Neural progenitor cell (in vitro differentiated cells): Measurements from ENCODE around the gene GSX2. TPM values are rescaled to one million over a fixed set of nuclear protein-coding genes. Genes with fewer than 3 reads are reported as not detected.

Experiments
- DNase-seq: peaks from one replicate; pipeline ENCODE4 v3.0.0-alpha.2; 2016; ENCODE audit warnings: low spot score
- H2AFZ ChIP-seq: fragments of 200-600 bp; sonication (generic); replicated peaks from 2 replicates; pipeline ENCODE4 v1.6.1; 2016; ENCODE audit warnings: antibody characterized with exemption
- H3F3A ChIP-seq: fragments of 200-600 bp; sonication (generic); 2 replicates; pipeline ENCODE4 v1.6.1; 2016; ENCODE audit warnings: antibody characterized with exemption, low read depth
- H3K27ac ChIP-seq: fragments of 200-600 bp; sonication (generic); 2 replicates; pipeline ENCODE4 v1.5.1; 2016; ENCODE audit warnings: mild to moderate bottlenecking
- H3K27me3 ChIP-seq: fragments of 200-600 bp; sonication (generic); 2 replicates; pipeline ENCODE4 v1.6.1; 2016; ENCODE audit warnings: mild to moderate bottlenecking, moderate library complexity
- H3K36me3 ChIP-seq: fragments of 200-600 bp; sonication (generic); 2 replicates; pipeline ENCODE4 v1.5.1; 2016
- H3K4me1 ChIP-seq: fragments of 200-600 bp; sonication (generic); 2 replicates; pipeline ENCODE4 v1.6.1; 2016; ENCODE audit warnings: mixed run types
- H3K4me2 ChIP-seq: fragments of 200-600 bp; sonication (generic); 2 replicates; pipeline ENCODE4 v1.6.1; 2016
- H3K4me3 ChIP-seq: fragments of 200-600 bp; sonication (generic); 2 replicates; pipeline ENCODE4 v1.5.1; 2016
- H3K79me2 ChIP-seq: fragments of 200-600 bp; sonication (generic); 2 replicates; pipeline ENCODE4 v1.6.1; 2016; ENCODE audit warnings: low read depth
- H3K9ac ChIP-seq: fragments of 200-600 bp; sonication (generic); 2 replicates; pipeline ENCODE4 v1.6.1; 2016
- H3K9me3 ChIP-seq: fragments of 200-600 bp; sonication (generic); 2 replicates; pipeline ENCODE4 v1.5.1; 2016; ENCODE audit warnings: low read depth
- H4K20me1 ChIP-seq: fragments of 200-600 bp; sonication (generic); 2 replicates; pipeline ENCODE4 v1.6.1; 2016; ENCODE audit warnings: low read depth
- H3K27ac Mint-ChIP-seq: 3 replicates; pipeline ENCODE4 v1.8.0; 2021; ENCODE audit warnings: mixed read lengths
- H3K27me3 Mint-ChIP-seq: 2 replicates; pipeline ENCODE4 v1.8.0; 2022; ENCODE audit warnings: low read depth, mild to moderate bottlenecking, inconsistent platforms, moderate library complexity, mixed read lengths; ENCODE audit not compliant: insufficient read depth
- H3K36me3 Mint-ChIP-seq: 3 replicates; pipeline ENCODE4 v1.8.0; 2021; ENCODE audit warnings: mixed read lengths
- H3K4me1 Mint-ChIP-seq: 3 replicates; pipeline ENCODE4 v1.8.0; 2021; ENCODE audit warnings: mixed read lengths
- H3K4me3 Mint-ChIP-seq: 3 replicates; pipeline ENCODE4 v1.8.0; 2021; ENCODE audit warnings: mild to moderate bottlenecking, moderate library complexity, mixed read lengths
- H3K9me3 Mint-ChIP-seq: 3 replicates; pipeline ENCODE4 v1.8.0; 2020; ENCODE audit warnings: mixed read lengths
- EZH2 ChIP-seq: fragments of 200-600 bp; sonication (generic); IDR thresholded peaks from 2 replicates; pipeline ENCODE4 v1.6.1; 2017; ENCODE audit warnings: antibody characterized with exemption, mild to moderate bottlenecking, moderate library complexity
- EZH2phosphoT487 ChIP-seq: fragments of 200-600 bp; sonication (generic); IDR thresholded peaks from 2 replicates; pipeline ENCODE4 v1.6.1; 2017; ENCODE audit warnings: antibody characterized with exemption
- total RNA-seq: library from RNA; depleted of rRNA; stranded (reverse); fragments of >200 nt; gene quantifications from 2 replicates; pipeline ENCODE4 v1.2.3, GENCODE V29; 2015; ENCODE audit warnings: low replicate concordance
- TF ChIP-seq, protein P1 (sequence below): fragments of 200-600 bp; sonication (generic); IDR thresholded peaks from 2 replicates; pipeline ENCODE4 v1.5.1; 2017; ENCODE audit warnings: antibody characterized with exemption, mild to moderate bottlenecking

GSX2 gene
- total RNA-seq, 1 donor from 2014 or later: not detected

- Histone ChIP-seq H4K20me1 (no peaks in the 10 kb centered on the region), H3K36me3 (no peaks in the 10 kb centered on the region), H3K4me3 (no peak overlapping the region), H3K27ac (no peak overlapping the region), H2AFZ (no peak overlapping the region), H3K4me1 (no peaks in the 10 kb centered on the region), H3K9me3 (no peaks in the 10 kb centered on the region), H3K27me3 (no peaks in the 10 kb centered on the region), H3K79me2 (no peaks in the 10 kb centered on the region), H3K9ac (no peak overlapping the region), H3F3A (no peaks in the 10 kb centered on the region), H3K4me2 (no peak overlapping the region)
- H3K27me3 Mint-ChIP-seq: no peaks in the 10 kb centered on the region
- no peak for DNase-seq
- H3K9me3 Mint-ChIP-seq: no peaks in the 10 kb centered on the region
- no peak overlapping the region for H3K4me3 Mint-ChIP-seq
- H3K36me3 Mint-ChIP-seq: no peaks in the 10 kb centered on the region
- TF ChIP-seq EZH2phosphoT487 (no peak), EZH2 (no peak)
- TF ChIP-seq, protein P1, sequence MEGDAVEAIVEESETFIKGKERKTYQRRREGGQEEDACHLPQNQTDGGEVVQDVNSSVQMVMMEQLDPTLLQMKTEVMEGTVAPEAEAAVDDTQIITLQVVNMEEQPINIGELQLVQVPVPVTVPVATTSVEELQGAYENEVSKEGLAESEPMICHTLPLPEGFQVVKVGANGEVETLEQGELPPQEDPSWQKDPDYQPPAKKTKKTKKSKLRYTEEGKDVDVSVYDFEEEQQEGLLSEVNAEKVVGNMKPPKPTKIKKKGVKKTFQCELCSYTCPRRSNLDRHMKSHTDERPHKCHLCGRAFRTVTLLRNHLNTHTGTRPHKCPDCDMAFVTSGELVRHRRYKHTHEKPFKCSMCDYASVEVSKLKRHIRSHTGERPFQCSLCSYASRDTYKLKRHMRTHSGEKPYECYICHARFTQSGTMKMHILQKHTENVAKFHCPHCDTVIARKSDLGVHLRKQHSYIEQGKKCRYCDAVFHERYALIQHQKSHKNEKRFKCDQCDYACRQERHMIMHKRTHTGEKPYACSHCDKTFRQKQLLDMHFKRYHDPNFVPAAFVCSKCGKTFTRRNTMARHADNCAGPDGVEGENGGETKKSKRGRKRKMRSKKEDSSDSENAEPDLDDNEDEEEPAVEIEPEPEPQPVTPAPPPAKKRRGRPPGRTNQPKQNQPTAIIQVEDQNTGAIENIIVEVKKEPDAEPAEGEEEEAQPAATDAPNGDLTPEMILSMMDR: no peak
- no peaks in the 10 kb centered on the region for H3K4me1 Mint-ChIP-seq
- H3K27ac Mint-ChIP-seq: no peak overlapping the region
These were observed 40.3 kb downstream of the GSX2 start for GRCh38 chr4:54140287-54140686.

DNA sequence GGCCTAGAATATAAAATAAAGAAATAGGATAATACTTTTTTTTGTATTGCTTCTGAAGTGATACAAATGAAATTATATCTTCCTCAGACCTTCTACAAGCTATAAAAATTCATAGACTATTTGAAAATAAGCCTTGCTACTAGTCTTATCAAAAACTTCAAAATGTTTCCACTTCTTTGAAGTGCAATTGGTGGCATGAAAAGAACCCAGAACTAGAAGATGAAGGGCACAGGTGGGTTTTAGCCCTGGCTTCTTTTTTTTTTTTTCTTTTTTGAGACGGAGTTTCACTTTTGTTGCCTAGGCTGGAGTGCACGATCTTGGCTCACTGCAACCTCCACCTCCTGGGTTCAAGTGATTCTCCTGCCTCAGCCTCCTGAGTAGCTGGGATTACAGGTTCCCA, 44.2 kb downstream of the GSX2 start:
- Histone ChIP-seq H3K4me1 (no peaks in the 10 kb centered on the region), H2AFZ (no peak overlapping the region), H3K9ac (no peak overlapping the region), H3K36me3 (no peaks in the 10 kb centered on the region), H3K27me3 (no peaks in the 10 kb centered on the region), H3K4me3 (no peak overlapping the region), H3F3A (no peaks in the 10 kb centered on the region), H3K79me2 (no peaks in the 10 kb centered on the region), H3K27ac (no peak overlapping the region), H3K4me2 (no peak overlapping the region), H4K20me1 (no peaks in the 10 kb centered on the region), H3K9me3 (no peaks in the 10 kb centered on the region)
- Mint-ChIP-seq H3K27ac (no peak overlapping the region), H3K4me3 (no peak overlapping the region), H3K4me1 (no peaks in the 10 kb centered on the region), H3K27me3 (peaks cover 4% of the 10 kb centered on the region), H3K9me3 (peaks cover 4% of the 10 kb centered on the region), H3K36me3 (no peaks in the 10 kb centered on the region)
- TF ChIP-seq, protein P1: no peak
- no peak for TF ChIP-seq EZH2phosphoT487
- TF ChIP-seq EZH2: no peak
- no peak for DNase-seq

- Histone ChIP-seq H3K4me2 (no peak overlapping the region), H3K27me3 (no peaks in the 10 kb centered on the region), H2AFZ (no peak overlapping the region), H3K9me3 (no peaks in the 10 kb centered on the region), H3K4me1 (no peaks in the 10 kb centered on the region), H3K36me3 (no peaks in the 10 kb centered on the region), H3F3A (no peaks in the 10 kb centered on the region), H3K9ac (no peak overlapping the region), H3K27ac (no peak overlapping the region), H3K4me3 (no peak overlapping the region), H3K79me2 (no peaks in the 10 kb centered on the region), H4K20me1 (no peaks in the 10 kb centered on the region)
- Mint-ChIP-seq H3K4me3 (no peak overlapping the region), H3K4me1 (no peaks in the 10 kb centered on the region), H3K27ac (no peak overlapping the region), H3K27me3 (peaks cover 4% of the 10 kb centered on the region), H3K9me3 (peaks cover 4% of the 10 kb centered on the region), H3K36me3 (no peaks in the 10 kb centered on the region)
- TF ChIP-seq EZH2phosphoT487 (no peak), EZH2 (no peak)
- TF ChIP-seq, protein P1: no peak
- no peak for DNase-seq
These were observed 44.8 kb downstream of the GSX2 start for GRCh38 chr4:54144661-54145171.
